Nephron progenitor cell (in vitro differentiated cells): ENCODE results near the gene SYNC.
"Not testable (repeated sequence)": the region's sequence is repeated elsewhere in the genome, so short reads cannot be mapped to it uniquely, and the experiment has no call there.

Experiments
- DNase-seq: peaks from one replicate; pipeline ENCODE4 v3.0.0; 2021
- H3K27ac Mint-ChIP-seq: 2 replicates; pipeline ENCODE4 v1.8.0; 2021; ENCODE audit warnings: mild to moderate bottlenecking, moderate library complexity, mixed read lengths
- H3K27me3 Mint-ChIP-seq: 2 replicates; pipeline ENCODE4 v1.8.0; 2021; ENCODE audit warnings: mild to moderate bottlenecking, low read depth, mixed read lengths; ENCODE audit not compliant: poor library complexity
- H3K36me3 Mint-ChIP-seq: 2 replicates; pipeline ENCODE4 v1.8.0; 2021; ENCODE audit warnings: low read depth, mixed read lengths
- H3K4me1 Mint-ChIP-seq: 2 replicates; pipeline ENCODE4 v1.8.0; 2021; ENCODE audit warnings: mixed read lengths
- H3K4me3 Mint-ChIP-seq: 2 replicates; pipeline ENCODE4 v1.8.0; 2021; ENCODE audit warnings: mild to moderate bottlenecking, moderate library complexity, mixed read lengths
- H3K9me3 Mint-ChIP-seq: 2 replicates; pipeline ENCODE4 v1.8.0; 2021; ENCODE audit warnings: mild to moderate bottlenecking, moderate library complexity, mixed read lengths
- CTCF ChIP-seq: fragments of 200-600 bp; sonication (generic); IDR thresholded peaks from 2 replicates; pipeline ENCODE4 v1.5.0; 2021; ENCODE audit warnings: antibody characterized with exemption

Gene SYNC

GRCh38 chr1:32685498-32685897 is 17.1 kb downstream of the SYNC start:
- peaks cover 51% of the 10 kb centered on the region for H3K36me3 Mint-ChIP-seq
- no peaks in the 10 kb centered on the region for H3K4me1 Mint-ChIP-seq
- peak overlapping the region; percentile 85 for H3K27ac Mint-ChIP-seq
- no peak for TF ChIP-seq CTCF
- no peak for DNase-seq
- no peak overlapping the region for H3K4me3 Mint-ChIP-seq
- peaks cover 3% of the 10 kb centered on the region for H3K27me3 Mint-ChIP-seq
- H3K9me3 Mint-ChIP-seq: no peaks in the 10 kb centered on the region

GRCh38 chr1:32684167-32684811 is 18.3 kb downstream of the SYNC start:
- no peaks in the 10 kb centered on the region for H3K27me3 Mint-ChIP-seq
- peak overlapping the region; percentile 34 for H3K27ac Mint-ChIP-seq
- H3K4me1 Mint-ChIP-seq: no peaks in the 10 kb centered on the region
- DNase-seq: no peak
- no peak overlapping the region for H3K4me3 Mint-ChIP-seq
- no peak for TF ChIP-seq CTCF
- no peaks in the 10 kb centered on the region for H3K9me3 Mint-ChIP-seq
- H3K36me3 Mint-ChIP-seq: peaks cover 57% of the 10 kb centered on the region

- Mint-ChIP-seq H3K36me3 (peaks cover 57% of the 10 kb centered on the region), H3K27me3 (no peaks in the 10 kb centered on the region), H3K4me3 (no peak overlapping the region), H3K4me1 (no peaks in the 10 kb centered on the region), H3K9me3 (no peaks in the 10 kb centered on the region), H3K27ac (no peak overlapping the region)
- no peak for TF ChIP-seq CTCF
- DNase-seq: no peak
Observed at GRCh38 chr1:32683397-32683796, 19.2 kb downstream of the SYNC start.

- H3K36me3 Mint-ChIP-seq: peaks cover 65% of the 10 kb centered on the region
- peak overlapping the region; percentile 6 for H3K27ac Mint-ChIP-seq
- H3K27me3 Mint-ChIP-seq: no peaks in the 10 kb centered on the region
- DNase-seq: no peak
- H3K9me3 Mint-ChIP-seq: no peaks in the 10 kb centered on the region
- no peaks in the 10 kb centered on the region for H3K4me1 Mint-ChIP-seq
- no peak for TF ChIP-seq CTCF
- H3K4me3 Mint-ChIP-seq: no peak overlapping the region
Observed at GRCh38 chr1:32681999-32682398, 20.6 kb downstream of the SYNC start.

- no peak for DNase-seq
- no peaks in the 10 kb centered on the region for H3K4me1 Mint-ChIP-seq
- H3K27ac Mint-ChIP-seq: peak overlapping the region; percentile 6
- H3K4me3 Mint-ChIP-seq: no peak overlapping the region
- peaks cover 66% of the 10 kb centered on the region for H3K36me3 Mint-ChIP-seq
- no peaks in the 10 kb centered on the region for H3K27me3 Mint-ChIP-seq
- no peak for TF ChIP-seq CTCF
- H3K9me3 Mint-ChIP-seq: no peaks in the 10 kb centered on the region
Observed at GRCh38 chr1:32681509-32681908, 21.1 kb downstream of the SYNC start.

GRCh38 chr1:32680642-32681041 is 21.9 kb downstream of the SYNC start:
- Mint-ChIP-seq H3K27ac (peak overlapping the region; percentile 35), H3K9me3 (no peaks in the 10 kb centered on the region), H3K36me3 (peaks cover 66% of the 10 kb centered on the region), H3K27me3 (peaks cover 2% of the 10 kb centered on the region), H3K4me1 (no peaks in the 10 kb centered on the region), H3K4me3 (no peak overlapping the region)
- TF ChIP-seq CTCF: no peak
- DNase-seq: no peak

GRCh38 chr1:32679993-32680392 is 22.6 kb downstream of the SYNC start:
- H3K36me3 Mint-ChIP-seq: peaks cover 70% of the 10 kb centered on the region
- DNase-seq, H3K27me3 Mint-ChIP-seq, H3K4me1 Mint-ChIP-seq, H3K27ac Mint-ChIP-seq, H3K4me3 Mint-ChIP-seq, H3K9me3 Mint-ChIP-seq: not testable (repeated sequence)
